A204.1 (cell line): ENCODE results near the gene IFT52.

Source experiments
- FAIRE-seq: peaks from 2 replicates; lab custom pipeline; 2012; peaks lifted over from hg19 to GRCh38; lab: Jason Lieb, UNC

The IFT52 gene

GRCh38 chr20:43690943-43691598 lies 100.3 kb downstream of the IFT52 start:
- no peak for FAIRE-seq

- no peak for FAIRE-seq
Measured at GRCh38 chr20:43691928-43692524, 101.3 kb downstream of the IFT52 start.

GRCh38 chr20:43694763-43695162 lies 104.0 kb downstream of the IFT52 start:
- FAIRE-seq = no peak

- FAIRE-seq = no peak
Measured at GRCh38 chr20:43695571-43695970, 104.8 kb downstream of the IFT52 start.
